ENCODE data around the gene SEMA3B. TPM values are rescaled to one million over a fixed set of nuclear protein-coding genes. Genes with fewer than 3 reads are reported as not detected.
A peak's percentile ranks its signal among the peaks of the same experiment; 100 is the strongest.
"Not testable (repeated sequence)": the region's sequence is repeated elsewhere in the genome, so short reads cannot be mapped to it uniquely, and the experiment has no call there.

SEMA3B gene
- total and polyA plus RNA-seq, 8 donors, result 27.5 to 223 (median 43.4) TPM

DNA sequence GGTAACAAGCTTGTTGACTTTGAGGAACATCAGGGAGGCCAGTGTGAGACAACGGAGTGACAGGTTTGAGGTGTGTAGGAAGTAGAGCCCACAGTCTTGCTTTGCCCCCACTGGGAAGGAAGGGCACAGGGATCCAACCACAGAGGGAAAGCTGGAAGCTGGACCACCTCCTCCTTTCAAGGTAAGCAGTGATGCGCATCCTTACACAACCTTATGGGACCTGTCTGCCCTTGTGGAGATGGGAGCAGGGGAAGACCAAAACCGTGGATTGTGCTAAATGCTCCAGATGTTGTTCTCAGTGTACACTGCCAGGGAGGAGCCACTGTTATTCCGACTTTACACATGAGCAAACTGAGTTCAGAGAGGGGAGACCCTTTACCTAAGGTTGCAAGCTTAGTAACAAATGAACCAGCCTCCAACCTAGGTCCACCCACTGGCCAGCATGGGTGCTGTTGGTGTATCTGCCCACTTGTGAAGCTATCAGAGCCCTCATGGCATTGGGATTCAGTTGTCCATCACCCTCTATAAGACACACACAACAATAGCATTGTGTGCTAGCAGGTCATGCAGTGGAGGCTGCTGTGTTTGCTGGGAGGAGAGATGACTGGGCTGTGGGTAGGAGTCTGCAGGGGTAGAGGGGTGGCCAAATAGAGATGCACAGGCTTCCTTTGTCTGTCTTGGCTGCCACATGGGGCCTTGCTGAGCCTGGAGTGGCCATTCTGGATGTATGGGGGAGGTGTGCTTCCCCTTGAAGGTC, 9.4 kb downstream of the SEMA3B start:
- Histone ChIP-seq H3K27me3 (no peaks in the 10 kb centered on the region), H3K36me3 (peaks cover 0 to 18% (median 5%) of the 10 kb centered on the region in 3 donors), H3K4me3 (no peak overlapping the region), H3K9me3 (no peaks in the 10 kb centered on the region), H3K4me1 (peaks cover 0 to 4% (median 0%) of the 10 kb centered on the region in 3 donors), H3K27ac (no peak overlapping the region)
- 76 to 77% methylated on average over 4 of the region's 4 CpGs for WGBS, 2 donors
- intact Hi-C loops (cut with DNase I), result no loop called here
- TF ChIP-seq, protein P1, sequence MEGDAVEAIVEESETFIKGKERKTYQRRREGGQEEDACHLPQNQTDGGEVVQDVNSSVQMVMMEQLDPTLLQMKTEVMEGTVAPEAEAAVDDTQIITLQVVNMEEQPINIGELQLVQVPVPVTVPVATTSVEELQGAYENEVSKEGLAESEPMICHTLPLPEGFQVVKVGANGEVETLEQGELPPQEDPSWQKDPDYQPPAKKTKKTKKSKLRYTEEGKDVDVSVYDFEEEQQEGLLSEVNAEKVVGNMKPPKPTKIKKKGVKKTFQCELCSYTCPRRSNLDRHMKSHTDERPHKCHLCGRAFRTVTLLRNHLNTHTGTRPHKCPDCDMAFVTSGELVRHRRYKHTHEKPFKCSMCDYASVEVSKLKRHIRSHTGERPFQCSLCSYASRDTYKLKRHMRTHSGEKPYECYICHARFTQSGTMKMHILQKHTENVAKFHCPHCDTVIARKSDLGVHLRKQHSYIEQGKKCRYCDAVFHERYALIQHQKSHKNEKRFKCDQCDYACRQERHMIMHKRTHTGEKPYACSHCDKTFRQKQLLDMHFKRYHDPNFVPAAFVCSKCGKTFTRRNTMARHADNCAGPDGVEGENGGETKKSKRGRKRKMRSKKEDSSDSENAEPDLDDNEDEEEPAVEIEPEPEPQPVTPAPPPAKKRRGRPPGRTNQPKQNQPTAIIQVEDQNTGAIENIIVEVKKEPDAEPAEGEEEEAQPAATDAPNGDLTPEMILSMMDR (IDR thresholded peaks at IDR 0.05), result no peak
- DNase-seq (peak in 1 of 6 donors; percentile 7), FAIRE-seq (no peak), ATAC-seq (no peak)

DNA sequence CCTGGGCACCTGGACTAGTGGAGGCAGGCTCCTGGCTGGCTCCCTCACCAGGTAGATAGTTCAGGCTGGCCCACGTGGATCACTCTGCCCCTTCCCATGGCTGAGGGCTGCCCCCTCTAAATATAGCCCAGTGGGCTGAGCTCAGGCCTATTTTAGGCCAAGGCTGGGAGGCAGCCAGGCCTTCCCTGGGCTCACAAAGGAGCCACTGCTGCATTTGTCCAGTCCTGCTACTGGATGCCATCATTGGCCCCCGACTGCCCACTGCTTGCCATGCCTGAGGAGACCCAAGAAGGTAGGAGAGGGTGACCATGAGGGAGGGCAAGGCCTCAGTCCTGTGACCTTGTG, 9.9 kb downstream of the SEMA3B start, which contains the start of gene LSMEM2:
TSS of gene LSMEM2 (plus strand) at position 208 of the 345 bp plus-strand sequence. CDS start at position 235, 27 bp downstream.
- FAIRE-seq, result no peak
- ATAC-seq, result no peak
- Histone ChIP-seq H3K4me1 (no peaks in the 10 kb centered on the region), H3K36me3 (peaks cover 0 to 18% (median 5%) of the 10 kb centered on the region in 3 donors), H3K4me3 (no peak within 1 kb of the TSS), H3K9me3 (no peaks in the 10 kb centered on the region), H3K27me3 (no peaks in the 10 kb centered on the region), H3K27ac (no peak within 1 kb of the TSS)
- TF ChIP-seq, protein P1 (IDR thresholded peaks at IDR 0.05), result no peak
- intact Hi-C loops (cut with DNase I), result no loop called here
- WGBS, 2 donors, result 37 to 71% methylated on average over 2 of the region's 2 CpGs
- DNase-seq, result peak in 1 of 6 donors; percentile 19

DNA sequence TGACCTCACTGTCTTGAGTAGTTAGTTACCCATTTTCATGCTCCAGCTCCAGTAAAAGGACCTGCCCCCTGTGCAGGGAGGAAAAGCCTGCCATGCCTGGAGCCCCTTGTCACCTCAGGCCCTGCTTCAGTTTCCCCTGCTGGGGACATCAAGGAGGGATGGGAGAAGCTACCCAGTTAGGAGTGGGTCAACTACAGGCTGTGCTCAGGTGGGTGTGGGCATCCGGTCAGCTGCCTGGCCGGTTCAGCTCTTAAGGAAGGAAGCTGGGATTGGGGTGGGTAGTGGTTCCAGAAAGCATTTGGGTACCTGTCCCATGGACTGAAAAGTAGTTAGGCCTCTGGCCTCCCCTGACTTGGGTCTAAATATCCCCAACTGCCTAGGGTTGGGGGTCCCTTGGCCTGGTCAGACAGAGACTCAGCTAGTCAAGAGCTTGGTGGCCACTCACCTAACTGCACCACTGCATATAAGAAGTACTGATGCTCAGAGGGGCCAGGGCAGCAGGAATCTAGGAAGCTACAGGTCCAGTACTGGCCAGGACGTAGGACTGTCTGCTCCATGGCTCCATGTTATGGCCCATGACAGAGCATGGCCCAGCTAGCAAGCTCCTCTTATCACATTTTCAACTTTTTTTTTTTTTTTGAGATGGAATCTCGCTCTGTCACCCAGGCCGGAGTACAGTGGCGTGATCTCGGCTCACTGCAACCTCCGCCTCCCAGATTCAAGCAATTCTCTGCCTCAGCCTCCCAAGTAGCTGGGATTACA, 10.5 kb downstream of the SEMA3B start:
- Histone ChIP-seq H3K27ac (no peak overlapping the region), H3K27me3 (no peaks in the 10 kb centered on the region), H3K4me1 (no peaks in the 10 kb centered on the region), H3K4me3 (no peak overlapping the region), H3K9me3 (no peaks in the 10 kb centered on the region), H3K36me3 (peaks cover 0 to 17% (median 5%) of the 10 kb centered on the region in 3 donors)
- TF ChIP-seq, protein P1 (IDR thresholded peaks at IDR 0.05), result no peak
- intact Hi-C loops (cut with DNase I), result no loop called here
- DNase-seq (no peak), FAIRE-seq (no peak), ATAC-seq (no peak)
- WGBS, 2 donors, result 91 to 96% methylated on average over 7 to 8 of the region's 8 CpGs

DNA sequence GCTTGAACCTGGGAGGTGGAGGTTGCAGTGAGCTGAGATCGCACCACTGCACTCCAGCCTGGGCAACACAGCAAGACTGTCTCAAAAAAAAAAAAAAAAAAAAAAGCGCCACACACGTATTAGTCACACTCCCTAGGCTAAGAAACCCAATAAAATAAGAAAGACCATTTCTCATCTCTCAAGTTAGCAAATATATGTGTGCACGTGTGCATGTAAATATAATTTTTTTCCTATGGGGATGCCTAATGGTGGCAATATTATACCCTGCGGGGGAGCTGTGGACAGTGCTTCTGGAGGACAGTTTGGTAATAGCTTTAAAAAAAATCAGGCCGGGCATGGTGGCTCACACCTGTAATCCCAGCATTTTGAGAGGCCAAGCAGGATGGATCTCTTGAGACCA, 15.2 kb downstream of the SEMA3B start:
- ATAC-seq; intact Hi-C loops (cut with DNase I): not testable (repeated sequence)
- 86 to 89% methylated on average over 6 of the region's 6 CpGs for WGBS, 2 donors

DNA sequence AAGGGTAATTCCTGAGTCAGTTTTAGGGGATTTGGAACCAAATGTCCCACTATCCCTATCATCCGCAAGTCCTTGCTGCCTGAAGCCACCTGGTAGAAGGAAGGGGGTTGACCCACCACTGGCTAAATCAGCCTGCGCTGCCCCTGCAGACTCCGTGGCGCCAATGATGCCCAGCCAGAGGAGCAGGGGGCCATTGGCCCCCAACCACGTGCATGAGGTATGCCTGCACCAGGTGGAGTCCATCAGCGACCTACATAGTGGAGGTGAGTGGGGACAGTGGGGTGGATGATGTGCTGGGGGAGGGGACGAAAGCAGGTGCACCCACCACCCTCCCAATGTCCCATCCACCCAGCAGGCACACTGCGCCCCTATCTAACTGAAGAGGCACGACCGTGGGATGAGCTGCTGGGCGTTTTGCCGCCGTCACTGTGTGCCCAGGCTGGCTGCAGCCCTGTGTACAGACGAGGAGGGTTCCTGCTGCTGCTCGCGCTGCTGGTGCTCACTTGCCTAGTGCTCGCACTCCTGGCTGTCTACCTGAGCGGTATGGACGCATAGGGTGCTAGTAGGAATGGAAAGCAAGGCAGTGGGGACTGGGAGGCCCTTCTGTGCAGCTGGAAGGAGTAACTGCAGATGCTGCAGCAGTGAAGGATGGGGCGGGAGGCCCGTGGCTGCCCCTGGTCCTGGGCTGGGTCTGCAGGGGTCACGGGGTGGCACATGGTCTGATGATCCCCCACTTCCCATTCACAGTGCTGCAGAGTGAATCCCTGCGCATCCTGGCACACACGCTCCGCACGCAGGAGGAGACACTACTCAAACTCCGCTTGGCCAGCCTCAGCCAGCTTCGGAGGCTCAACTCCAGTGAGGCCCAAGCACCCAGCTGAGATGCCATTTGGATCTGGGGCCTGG, 17.6 kb downstream of the SEMA3B start:
- WGBS, 2 donors, result 89 to 91% methylated on average over 26 to 28 of the region's 28 CpGs
- FAIRE-seq, result no peak

More for the DNA sequence above, 15.2 kb downstream of the SEMA3B start:
- FAIRE-seq, H3K27ac ChIP-seq, H3K4me1 ChIP-seq, H3K27me3 ChIP-seq, DNase-seq, H3K9me3 ChIP-seq, H3K4me3 ChIP-seq: not testable (repeated sequence)
- peaks cover 0 to 19% (median 11%) of the 10 kb centered on the region in 3 donors for H3K36me3 ChIP-seq

More for the DNA sequence above, 17.6 kb downstream of the SEMA3B start:
- no peak overlapping the region for H3K4me3 ChIP-seq
- peaks cover 0 to 29% (median 18%) of the 10 kb centered on the region in 3 donors for H3K36me3 ChIP-seq
- TF ChIP-seq, protein P1 (IDR thresholded peaks at IDR 0.05), result no peak
- H3K27me3 ChIP-seq, result no peaks in the 10 kb centered on the region
- H3K9me3 ChIP-seq, result no peaks in the 10 kb centered on the region
- intact Hi-C loops (cut with DNase I), result no loop called here
- peaks cover 0 to 6% (median 0%) of the 10 kb centered on the region in 3 donors for H3K4me1 ChIP-seq
- DNase-seq (peak in 2 of 6 donors; percentile 28 to 42), ATAC-seq (no peak)
- H3K27ac ChIP-seq, result no peak overlapping the region

All from pancreas (tissue), 10 donors.